GM12878 (cell line): ENCODE measurements around the gene TIAM1. TPM values are rescaled to one million over a fixed set of nuclear protein-coding genes. Genes with fewer than 3 reads are reported as not detected.

ENCODE experiments used
- ATAC-seq: fragments of 200-7000 bp; cut with Tn5 transposase; 3 replicates; pipeline ENCODE4 v1.9.1; 2020; ENCODE audit warnings: mild to moderate bottlenecking, moderate library complexity
- BruUV-seq: library from RNA; stranded (reverse); fragments of 400-500 nt; replicated peaks from 2 replicates; lab custom pipeline; 2021; lab: Mats Ljungman, UMichigan
- CTCF ChIA-PET: fragments of 300-600 bp; sonication (Branson Sonifier 250); formaldehyde crosslinking; extraction: SDS; loops from one replicate; lab custom pipeline; 2021; ENCODE audit warnings: inconsistent platforms; lab: Yijun Ruan, JAX
- POLR2A ChIA-PET: fragments of 350-600 bp; formaldehyde crosslinking; extraction: SDS; loops from one replicate; lab custom pipeline; 2021; ENCODE audit warnings: inconsistent platforms; lab: Charles Lee
- RAD21 ChIA-PET: fragments of 300-600 bp; sonication (Branson Sonifier 250); formaldehyde crosslinking; loops from one replicate; lab custom pipeline; 2023; ENCODE audit warnings: antibody characterized with exemption; ENCODE audit not compliant: unreplicated experiment; lab: Charles Lee
- SMC1A ChIA-PET: fragments of 300-600 bp; sonication (Branson Sonifier 250); formaldehyde crosslinking; loops from one replicate; lab custom pipeline; 2023; ENCODE audit not compliant: unreplicated experiment, uncharacterized antibody; lab: Charles Lee
- DNase-seq: peaks from one replicate; pipeline ENCODE4 v3.0.0-alpha.2; 2011; ENCODE audit warnings: low read depth, low spot score
- FAIRE-seq: peaks from 3 replicates; lab custom pipeline; 2011; peaks lifted over from hg19 to GRCh38; lab: Jason Lieb, UNC
- H2AFZ ChIP-seq: 2 replicates; pipeline ENCODE4 v1.6.0; 2011; ENCODE audit warnings: low read depth, low read length, control low read depth; ENCODE audit not compliant: control insufficient read depth
- H3K27ac ChIP-seq: 2 replicates; pipeline ENCODE4 v1.5.1; 2011; ENCODE audit warnings: control low read depth; ENCODE audit not compliant: control insufficient read depth, insufficient read depth
- H3K27me3 ChIP-seq, 2 experiments: replicated peaks in 1 of 2; 2 replicates each; pipeline versions ENCODE4 v1.6.0 to v1.6.1; 2011; ENCODE audit warnings: low read length in 1 of 2; ENCODE audit not compliant: control insufficient read depth in 2 of 2, insufficient read depth in 2 of 2
- H3K36me3 ChIP-seq, 2 experiments: 2 replicates each; pipeline ENCODE4 v1.5.1; 2011; ENCODE audit warnings: low read length in 1 of 2; ENCODE audit not compliant: control insufficient read depth in 2 of 2, insufficient read depth in 2 of 2
- H3K4me1 ChIP-seq: 2 replicates; pipeline ENCODE4 v1.6.1; 2011; ENCODE audit warnings: mild to moderate bottlenecking, low read length, moderate library complexity, mixed read lengths; ENCODE audit not compliant: control insufficient read depth, insufficient read depth
- H3K4me2 ChIP-seq: 2 replicates; pipeline ENCODE4 v1.6.0; 2011; ENCODE audit warnings: control low read depth; ENCODE audit not compliant: control insufficient read depth, insufficient read depth
- H3K4me3 ChIP-seq: fragments of 200-600 bp; sonication (generic); 2 replicates; pipeline ENCODE4 v1.5.1; 2016
- H3K79me2 ChIP-seq: 2 replicates; pipeline ENCODE4 v1.6.0; 2011; ENCODE audit warnings: low read length; ENCODE audit not compliant: control insufficient read depth, insufficient read depth
- H3K9ac ChIP-seq: 2 replicates; pipeline ENCODE4 v1.8.0; 2011; ENCODE audit warnings: low read length, control low read depth, mixed read lengths; ENCODE audit not compliant: control insufficient read depth, insufficient read depth
- H3K9me3 ChIP-seq: replicated peaks from 3 replicates; pipeline ENCODE4 v1.5.1; 2011; ENCODE audit warnings: mild to moderate bottlenecking, low read length; ENCODE audit not compliant: control insufficient read depth, insufficient read depth
- H4K20me1 ChIP-seq: 2 replicates; pipeline ENCODE4 v1.6.0; 2011; ENCODE audit not compliant: control insufficient read depth, insufficient read depth
- CUX1 ChIP-seq: IDR thresholded peaks from 2 replicates; pipeline ENCODE4 v1.6.1; 2012; ENCODE audit warnings: improper control_type of control experiment, low read depth, low read length; ENCODE audit not compliant: insufficient replicate concordance
- HDAC6 ChIP-seq: fragments of 200-600 bp; sonication (generic); IDR thresholded peaks from one replicate; pipeline ENCODE4 v1.8.0; 2017; ENCODE audit warnings: antibody characterized with exemption; ENCODE audit not compliant: unreplicated experiment
- IRF4 ChIP-seq: IDR thresholded peaks from 2 replicates; pipeline ENCODE4 v1.6.1; 2011; ENCODE audit warnings: low read depth, low read length
- ZNF217 ChIP-seq: fragments of 450-650 bp; IDR thresholded peaks from 2 replicates; pipeline ENCODE4 v1.6.1; 2017; ENCODE audit warnings: antibody characterized with exemption, mild to moderate bottlenecking
- WGBS: methylation state at CpG from one replicate; pipeline ENCODE4 v1.1.6; 2016; ENCODE audit warnings: low lambda C conversion rate; ENCODE audit not compliant: insufficient replicate concordance, insufficient coverage; ENCODE audit errors: missing lambda C conversion rate; 5-methylcytosine and 5-hydroxymethylcytosine counted together
- in situ Hi-C: fragments of 300-500 bp; cut with MboI; formaldehyde crosslinking; loops from 9 replicates; pipeline ENCODE4 v1.14.3; 2018; ENCODE audit warnings: mixed read lengths
- intact Hi-C: fragments of 100-400 bp; cut with micrococcal nuclease; formaldehyde crosslinking; loops from one replicate; pipeline ENCODE4 v1.14.2; 2022; ENCODE audit not compliant: unreplicated experiment
- polyA plus RNA-seq, 11 experiments: library from polyadenylated mRNA; depleted of rRNA in 4 of 11; unstranded in 6 of 11; stranded (reverse) in 5 of 11; fragments of >200 nt; fragmentation: Nextera tagmentation in 4 of 11; fragmentation: Illumina TruSeq in 1 of 11; extraction: Ambion mirVana in 4 of 11; extraction: Trizol in 1 of 11; gene quantifications; 1 replicate in 1 of 11; 2 replicates in 10 of 11; pipeline versions ENCODE4 v1.2.1 to v1.2.3, GENCODE V29; 2011 to 2016; ENCODE audit warnings: inconsistent platforms in 2 of 11, missing spikeins in 2 of 11, low read depth in 1 of 11
- total RNA-seq, 4 experiments: library from RNA; depleted of rRNA in 3 of 4; stranded (reverse); fragments of >200 nt in 3 of 4; fragmentation: Illumina TruSeq in 1 of 4; extraction: Trizol in 1 of 4; gene quantifications; 2 replicates each; pipeline versions ENCODE4 v1.2.1 to v1.2.3, GENCODE V29; 2013 to 2021

TIAM1 gene
- total and polyA plus RNA-seq, 10 of the 15 experiments (the other 5 are each of a cell fraction or from before 2014, with no cell fraction given), result 0.31 to 35.9 (median 0.78) TPM

- no peak overlapping the region for H3K4me3 ChIP-seq
- H2AFZ ChIP-seq, result no peak overlapping the region
- no peak for DNase-seq
- ChIA-PET SMC1A (interaction anchor here (0.6 to 1.5 kb wide), 3 partner anchors 8 to 246 kb away, joined by 3 to 5 read pairs (median 3); no protein-coding TSS in a partner anchor), CTCF (interaction anchor here (1.1 kb wide), 1 partner anchor 246 kb away, joined by 4 read pairs; no protein-coding TSS in a partner anchor), POLR2A (no interaction called here), RAD21 (no interaction called here)
- H3K36me3 ChIP-seq, result no peaks in the 10 kb centered on the region
- H3K9me3 ChIP-seq, result no peaks in the 10 kb centered on the region; the same call in 2 of the 3 replicates
- H3K27ac ChIP-seq, result no peak overlapping the region
- no peaks in the 10 kb centered on the region for H3K27me3 ChIP-seq
- no peak overlapping the region for H3K9ac ChIP-seq
- no peak overlapping the region for H3K4me2 ChIP-seq
- in situ Hi-C loops, result no loop called here
- no peaks in the 10 kb centered on the region for H4K20me1 ChIP-seq
- no peaks in the 10 kb centered on the region for H3K4me1 ChIP-seq
- 43% methylated on average over 10 of the region's 10 CpGs for WGBS
- no peak for ATAC-seq
- intact Hi-C loops, result no loop called here
- TF ChIP-seq CUX1, result no peak
- no peak for TF ChIP-seq HDAC6
- TF ChIP-seq ZNF217, result no peak
- TF ChIP-seq IRF4, result no peak
- no peak for FAIRE-seq
- no peaks in the 10 kb centered on the region for H3K79me2 ChIP-seq
- no TSS peak for BruUV-seq
Measured at GRCh38 chr21:31334648-31335121, 9.4 kb downstream of the TIAM1 start.
